Measurements from ENCODE around the gene RAG2.

DNA sequence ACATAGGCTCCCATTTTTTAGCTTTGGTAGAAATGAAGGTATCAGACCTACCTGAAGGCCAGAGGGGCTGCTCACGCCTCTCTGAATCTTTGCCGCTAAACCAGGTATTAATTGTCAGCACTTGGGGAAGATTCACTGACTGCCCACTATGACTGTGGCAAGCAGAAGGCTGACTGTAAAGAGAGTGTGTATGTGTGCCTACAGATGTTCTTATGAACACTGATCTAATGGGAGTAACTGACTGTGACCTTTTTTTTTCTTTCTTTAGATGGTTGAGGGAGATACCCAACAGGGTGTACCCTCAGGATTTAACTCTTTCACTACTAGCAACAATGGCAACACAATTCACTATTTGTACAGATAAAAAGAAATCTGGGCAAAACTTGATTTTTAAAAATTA, at the start of gene RAG2:
- TF ChIP-seq ZNF777 (tag by site-specific recombination; IDR thresholded peaks at IDR 0.05; ENCODE audit: borderline replicate concordance) = no peak
- TF ChIP-seq ZNF585B (tag by site-specific recombination; IDR thresholded peaks at IDR 0.05) = no peak
- TF ChIP-seq, protein P1, sequence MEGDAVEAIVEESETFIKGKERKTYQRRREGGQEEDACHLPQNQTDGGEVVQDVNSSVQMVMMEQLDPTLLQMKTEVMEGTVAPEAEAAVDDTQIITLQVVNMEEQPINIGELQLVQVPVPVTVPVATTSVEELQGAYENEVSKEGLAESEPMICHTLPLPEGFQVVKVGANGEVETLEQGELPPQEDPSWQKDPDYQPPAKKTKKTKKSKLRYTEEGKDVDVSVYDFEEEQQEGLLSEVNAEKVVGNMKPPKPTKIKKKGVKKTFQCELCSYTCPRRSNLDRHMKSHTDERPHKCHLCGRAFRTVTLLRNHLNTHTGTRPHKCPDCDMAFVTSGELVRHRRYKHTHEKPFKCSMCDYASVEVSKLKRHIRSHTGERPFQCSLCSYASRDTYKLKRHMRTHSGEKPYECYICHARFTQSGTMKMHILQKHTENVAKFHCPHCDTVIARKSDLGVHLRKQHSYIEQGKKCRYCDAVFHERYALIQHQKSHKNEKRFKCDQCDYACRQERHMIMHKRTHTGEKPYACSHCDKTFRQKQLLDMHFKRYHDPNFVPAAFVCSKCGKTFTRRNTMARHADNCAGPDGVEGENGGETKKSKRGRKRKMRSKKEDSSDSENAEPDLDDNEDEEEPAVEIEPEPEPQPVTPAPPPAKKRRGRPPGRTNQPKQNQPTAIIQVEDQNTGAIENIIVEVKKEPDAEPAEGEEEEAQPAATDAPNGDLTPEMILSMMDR (tag by site-specific recombination; IDR thresholded peaks at IDR 0.05) = no peak
- no peak for TF ChIP-seq ZFP3 (tag by site-specific recombination; IDR thresholded peaks at IDR 0.05; ENCODE audit: low read depth)
- no peak for TF ChIP-seq ZBTB1 (tag by site-specific recombination; IDR thresholded peaks at IDR 0.05)
- TF ChIP-seq ZNF624 (tag by site-specific recombination; IDR thresholded peaks at IDR 0.05) = no peak
- no peak for TF ChIP-seq ZNF791 (tag by site-specific recombination; IDR thresholded peaks at IDR 0.05)
